SIG-M5 treated with dmso at 0.1 percent for 504 hours (cell line): ENCODE measurements around the gene CSTF3.

Source experiments
- DNase-seq: peaks from one replicate; lab custom pipeline; 2025; ENCODE audit not compliant: unreplicated experiment; lab: John Stamatoyannopoulos, UW

The CSTF3 gene

GRCh38 chr11:33044285-33044756, 117.0 kb downstream of the CSTF3 start:
- no peak for DNase-seq

GRCh38 chr11:33043221-33043830, 118.0 kb downstream of the CSTF3 start:
- no peak for DNase-seq

DNA sequence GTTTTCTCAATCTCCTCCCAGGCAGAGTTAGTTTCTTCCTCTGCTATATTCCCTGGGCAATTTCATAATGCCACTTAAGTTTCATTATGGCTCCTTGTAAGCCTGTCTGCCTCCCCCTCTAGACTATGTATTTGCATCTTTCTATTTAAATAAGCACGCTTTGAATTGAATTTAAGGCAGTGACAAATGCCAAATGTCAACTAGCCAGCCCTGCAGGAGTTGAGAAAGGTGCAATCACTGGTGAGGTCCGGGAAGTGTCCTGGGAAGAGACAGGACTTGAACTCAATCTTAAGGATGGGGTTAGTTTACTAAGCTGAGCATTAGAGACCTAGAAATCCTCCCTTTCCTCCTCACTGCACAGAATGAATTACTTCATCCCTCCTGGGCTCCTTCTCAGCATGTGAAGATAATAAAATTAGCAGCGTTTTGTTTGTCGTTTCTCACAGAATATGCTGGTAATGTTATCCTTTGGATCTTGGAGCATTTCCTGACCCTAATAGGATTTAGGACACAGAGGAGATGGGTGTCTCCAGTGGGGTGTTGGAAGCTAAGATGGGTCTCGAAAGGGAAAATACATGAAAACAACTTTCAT, 120.3 kb downstream of the CSTF3 start:
- DNase-seq: no peak

- peak; percentile 27 for DNase-seq
Observed at GRCh38 chr11:33040033-33040861, 121.0 kb downstream of the CSTF3 start.

DNA sequence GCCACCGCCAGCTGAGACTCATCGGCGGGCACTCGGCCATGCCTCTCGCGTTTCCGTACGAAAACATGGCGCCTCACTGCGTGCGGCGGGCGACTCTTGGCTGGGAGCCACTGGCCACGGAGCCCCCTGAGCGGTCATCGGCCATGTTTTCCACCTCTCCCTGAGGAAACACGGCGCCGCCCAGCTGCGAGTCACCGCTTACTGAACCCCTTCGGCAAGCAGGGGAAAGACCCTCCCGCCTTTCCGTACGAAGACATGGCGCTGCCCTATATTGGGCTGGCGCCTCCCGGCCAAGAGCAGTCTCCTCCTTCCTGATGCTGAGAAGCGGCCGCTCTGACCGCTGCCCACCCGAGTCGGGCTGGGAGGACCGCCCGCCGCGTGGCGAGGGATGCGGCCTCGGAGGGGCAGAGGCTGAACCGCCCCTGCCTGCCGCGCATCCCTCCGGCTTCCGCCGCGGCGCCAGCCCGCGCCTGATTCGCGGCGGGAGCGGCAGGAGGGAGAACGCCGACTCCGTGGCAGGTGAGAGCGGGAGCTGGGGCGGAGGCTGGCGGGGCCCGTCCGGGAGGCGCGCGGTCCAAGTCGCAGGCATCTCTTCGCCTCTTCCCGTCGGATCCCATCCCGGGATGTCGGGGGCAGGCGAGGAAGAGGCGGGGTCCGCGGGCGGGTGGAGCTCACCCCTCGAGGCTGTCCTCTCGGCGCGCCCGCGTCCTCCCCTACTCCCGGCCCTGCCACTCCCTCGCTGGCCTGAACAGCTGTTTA, 121.8 kb downstream of the CSTF3 start, which contains the start of gene TCP11L1:
TCP11L1 (plus strand) TSS at position 299 of the 759 bp plus-strand sequence. CDS start 4,202 bp downstream, outside the sequence.
- peak; percentile 82 for DNase-seq

DNA sequence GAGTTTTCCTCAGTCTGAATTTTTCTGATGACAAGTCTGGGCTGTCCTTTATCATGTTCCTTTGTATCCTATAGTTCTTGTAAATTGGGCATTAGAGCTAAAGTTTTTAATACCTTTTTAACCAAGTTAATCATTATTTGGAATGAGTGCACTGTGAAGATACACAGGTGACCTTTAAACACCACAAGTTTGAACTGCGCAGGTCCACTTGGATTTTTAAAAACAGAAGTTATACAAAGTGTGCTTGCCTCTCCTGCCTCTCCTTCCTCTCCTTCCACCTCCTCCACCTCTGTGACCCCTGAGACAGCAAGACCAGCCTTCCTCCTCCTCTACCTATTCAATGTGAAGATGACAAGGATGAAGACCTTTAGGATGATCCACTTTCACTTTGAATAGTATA, 126.3 kb downstream of the CSTF3 start:
- DNase-seq: no peak
